Naive B cell (primary cell): ENCODE data around the gene MYLK3. TPM values are rescaled to one million over a fixed set of nuclear protein-coding genes. Genes with fewer than 3 reads are reported as not detected.

Source experiments
- ATAC-seq, 2 donors: fragments of 150-1000 bp; cut with Tn5 transposase; 2 replicates each; pipeline ENCODE4 v1.10.0; 2021; ENCODE audit warnings: low read depth in 2 of 2, mild to moderate bottlenecking in 2 of 2, moderate library complexity in 2 of 2
- DNase-seq: peaks from one replicate; pipeline ENCODE4 v3.0.0; 2022
- H3K27ac Mint-ChIP-seq, 6 donors: one replicate each; pipeline ENCODE4 v1.8.0; 2020 to 2022; ENCODE audit warnings: mild to moderate bottlenecking in 6 of 6, mixed read lengths in 6 of 6, moderate library complexity in 5 of 6, inconsistent platforms in 2 of 6
- H3K27me3 Mint-ChIP-seq, 3 donors: one replicate each; pipeline ENCODE4 v1.8.0; 2021 to 2022; ENCODE audit warnings: mixed read lengths in 3 of 3, mild to moderate bottlenecking in 1 of 3
- H3K36me3 Mint-ChIP-seq, 2 donors: one replicate each; pipeline ENCODE4 v1.8.0; 2020 to 2022; ENCODE audit warnings: mixed read lengths in 2 of 2, inconsistent platforms in 1 of 2, mild to moderate bottlenecking in 1 of 2
- H3K4me1 Mint-ChIP-seq, 3 donors: one replicate each; pipeline ENCODE4 v1.8.0; 2020 to 2022; ENCODE audit warnings: mixed read lengths in 3 of 3, inconsistent platforms in 1 of 3, mild to moderate bottlenecking in 1 of 3, moderate library complexity in 1 of 3
- H3K4me3 Mint-ChIP-seq, 8 donors: one replicate each; pipeline ENCODE4 v1.8.0; 2020 to 2022; ENCODE audit warnings: mild to moderate bottlenecking in 8 of 8, mixed read lengths in 8 of 8, moderate library complexity in 8 of 8, inconsistent platforms in 2 of 8
- H3K9me3 Mint-ChIP-seq, 7 donors: one replicate each; pipeline ENCODE4 v1.8.0; 2020 to 2022; ENCODE audit warnings: mixed read lengths in 7 of 7, mild to moderate bottlenecking in 5 of 7, inconsistent platforms in 2 of 7, moderate library complexity in 1 of 7
- polyA plus RNA-seq, 6 donors: library from polyadenylated mRNA; unstranded; fragments of 300-500 nt; fragmentation: Illumina TruSeq; gene quantifications; one replicate each; pipeline ENCODE4 v1.2.3, GENCODE V29; 2021; ENCODE audit warnings: low read depth in 6 of 6

The MYLK3 gene
- polyA plus RNA-seq, 6 donors from 2014 or later = not detected

DNA sequence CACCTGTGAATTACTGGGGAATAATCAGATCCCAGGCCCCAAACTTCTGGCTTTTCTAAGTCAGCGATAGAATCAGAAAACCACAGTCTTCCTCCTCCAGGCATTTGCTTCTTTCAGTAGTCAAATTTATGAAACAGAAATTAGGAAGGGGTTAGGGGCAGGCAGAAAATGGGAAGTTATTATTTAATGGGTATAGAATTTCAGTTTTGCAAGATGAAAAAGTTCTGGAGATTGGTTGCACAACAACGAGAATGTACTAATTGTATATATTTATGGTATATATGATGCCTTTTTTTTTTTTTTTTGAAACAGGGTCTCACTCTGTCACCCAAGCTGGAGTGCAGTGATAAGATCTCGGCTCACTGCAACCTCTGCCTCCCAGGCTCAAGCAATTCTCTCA is 35.2 kb downstream of the MYLK3 start:
- no peak for DNase-seq
- peaks cover 8 to 24% (median 16%) of the 10 kb centered on the region in 3 donors for H3K4me1 Mint-ChIP-seq
- no peaks in the 10 kb centered on the region for H3K36me3 Mint-ChIP-seq
- ATAC-seq = peak; percentile 38 to 70
- H3K27me3 Mint-ChIP-seq = no peaks in the 10 kb centered on the region
- H3K9me3 Mint-ChIP-seq = no peaks in the 10 kb centered on the region
- peak overlapping the region in 3 of 8 donors; percentile 4 to 60 (median 29) for H3K4me3 Mint-ChIP-seq
- peak overlapping the region in 1 of 6 donors; percentile 14 for H3K27ac Mint-ChIP-seq

DNA sequence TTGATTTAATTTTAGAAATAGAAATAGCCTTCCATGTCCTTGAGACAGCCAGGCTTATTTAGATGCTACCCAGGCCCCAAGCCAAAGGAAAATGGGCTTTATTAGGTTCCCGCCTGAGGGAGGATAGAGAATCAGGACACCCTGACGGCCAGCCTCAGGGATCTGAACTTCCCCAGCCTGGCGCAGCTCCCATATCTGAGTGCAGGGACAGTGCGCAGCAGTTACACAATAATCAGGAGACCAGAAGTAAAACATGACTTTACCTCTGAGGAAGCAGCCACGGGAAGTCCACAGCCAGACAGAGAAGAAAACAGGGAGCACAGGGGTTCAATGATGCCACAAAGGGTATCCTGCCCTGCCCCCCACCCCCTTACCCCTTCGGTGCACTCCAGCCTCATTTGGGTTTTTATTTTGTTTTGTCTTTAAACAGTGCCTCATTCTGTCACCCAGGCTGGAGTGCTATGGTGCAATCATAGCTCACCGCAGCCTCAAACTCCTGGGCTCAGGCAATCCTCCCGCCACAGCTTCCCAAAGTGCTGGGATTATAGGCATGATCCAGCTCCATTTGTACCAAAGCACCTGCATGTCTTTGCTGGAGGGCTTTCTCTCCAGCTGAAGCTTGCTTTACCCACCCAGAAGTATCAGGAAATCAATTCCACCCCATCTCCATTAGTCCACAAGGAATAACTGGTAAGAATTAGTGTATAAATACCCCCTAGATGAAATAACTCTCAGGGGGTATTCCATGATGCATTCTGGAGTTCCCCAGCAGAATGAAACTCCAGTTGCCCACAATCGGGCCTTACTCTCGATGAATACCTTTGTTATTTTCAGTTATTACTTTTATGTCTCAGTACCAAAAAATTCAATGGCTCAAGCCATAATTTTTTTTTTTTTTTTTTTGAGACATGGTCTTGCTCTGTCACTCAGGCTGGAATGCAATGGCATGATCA is 36.8 kb downstream of the MYLK3 start:
- Mint-ChIP-seq H3K36me3 (no peaks in the 10 kb centered on the region), H3K9me3 (no peaks in the 10 kb centered on the region), H3K27me3 (no peaks in the 10 kb centered on the region), H3K4me1 (peaks cover 8 to 24% (median 16%) of the 10 kb centered on the region in 3 donors), H3K4me3 (peak overlapping the region in 1 of 8 donors; percentile 17), H3K27ac (no peak overlapping the region)
- no peak for ATAC-seq
- no peak for DNase-seq

DNA sequence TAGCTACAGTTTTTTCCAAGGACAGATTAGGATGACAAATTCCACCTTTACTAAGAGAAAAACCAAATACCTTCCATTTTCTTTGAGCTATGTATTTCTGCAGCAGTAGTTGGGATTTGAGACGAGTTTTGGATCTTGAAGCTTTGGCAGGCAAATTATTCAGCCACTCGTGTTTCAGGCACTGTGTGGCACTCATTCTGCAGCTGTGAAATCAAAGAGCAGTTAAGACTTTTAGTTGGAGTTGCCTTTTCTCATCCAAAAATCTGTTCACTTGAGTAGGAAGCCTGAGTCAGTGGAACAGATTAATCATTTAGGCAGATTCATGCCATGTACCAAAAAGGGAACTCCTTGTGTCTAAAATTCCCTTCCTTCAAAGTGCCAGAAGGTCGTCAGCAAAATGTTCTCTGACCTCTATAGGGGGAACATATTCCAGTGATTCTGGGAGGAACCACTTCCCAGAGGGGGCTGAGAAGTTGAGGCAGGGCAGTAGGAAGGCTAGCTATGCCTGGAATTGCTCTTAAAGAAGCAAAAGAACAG is 38.6 kb downstream of the MYLK3 start:
- no peak overlapping the region for H3K27ac Mint-ChIP-seq
- no peaks in the 10 kb centered on the region for H3K27me3 Mint-ChIP-seq
- peaks cover 8 to 18% (median 16%) of the 10 kb centered on the region in 3 donors for H3K4me1 Mint-ChIP-seq
- DNase-seq (no peak), ATAC-seq (no peak)
- no peak overlapping the region for H3K4me3 Mint-ChIP-seq
- no peaks in the 10 kb centered on the region for H3K9me3 Mint-ChIP-seq
- no peaks in the 10 kb centered on the region for H3K36me3 Mint-ChIP-seq

DNA sequence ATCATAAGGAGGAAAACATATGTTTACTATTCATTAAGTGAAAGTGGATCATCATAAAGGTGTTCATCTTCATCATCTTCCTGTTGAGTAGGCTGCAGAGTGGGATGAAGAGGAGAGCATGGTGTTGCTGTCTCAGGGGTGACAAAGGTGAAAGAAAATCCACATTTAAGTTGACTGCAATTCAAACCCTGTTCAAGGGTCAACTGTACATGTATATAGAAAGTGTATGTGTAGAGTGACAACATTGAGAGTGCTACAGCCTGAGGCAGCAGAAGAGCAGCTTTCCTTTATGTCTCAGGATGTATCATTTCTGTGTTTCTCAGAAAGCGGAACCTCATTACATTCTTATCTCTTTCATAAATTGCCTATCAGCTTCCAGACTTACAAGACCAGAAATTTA is 41.5 kb downstream of the MYLK3 start:
- ATAC-seq = no peak
- no peaks in the 10 kb centered on the region for H3K36me3 Mint-ChIP-seq

DNA sequence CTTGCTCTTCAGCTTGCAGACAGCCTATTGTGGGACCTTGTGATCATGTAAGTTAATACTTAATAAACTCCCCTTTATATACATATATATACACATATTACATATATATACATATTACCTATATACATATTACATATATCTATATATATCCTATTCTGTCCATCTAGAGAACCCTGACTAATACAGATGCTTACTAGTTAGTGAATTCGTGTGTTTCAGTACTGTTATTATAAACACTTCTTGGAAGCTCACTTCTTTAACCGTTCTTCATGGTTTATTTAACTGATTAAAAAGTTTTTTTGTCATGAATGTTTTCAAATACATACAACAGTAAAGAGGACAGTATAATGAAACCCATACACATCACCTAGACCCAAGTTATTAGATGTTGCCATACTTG is 46.1 kb downstream of the MYLK3 start:
- H3K27me3 Mint-ChIP-seq = no peaks in the 10 kb centered on the region
- ATAC-seq (no peak), DNase-seq (no peak)
- no peak overlapping the region for H3K4me3 Mint-ChIP-seq
- no peaks in the 10 kb centered on the region for H3K9me3 Mint-ChIP-seq
- H3K27ac Mint-ChIP-seq = no peak overlapping the region
- peaks cover 0 to 4% of the 10 kb centered on the region in 2 donors for H3K36me3 Mint-ChIP-seq
- no peaks in the 10 kb centered on the region for H3K4me1 Mint-ChIP-seq

More for the DNA sequence above, 41.5 kb downstream of the MYLK3 start:
- H3K27me3 Mint-ChIP-seq = no peaks in the 10 kb centered on the region
- no peaks in the 10 kb centered on the region for H3K9me3 Mint-ChIP-seq
- H3K4me1 Mint-ChIP-seq = no peaks in the 10 kb centered on the region
- H3K4me3 Mint-ChIP-seq = no peak overlapping the region
- H3K27ac Mint-ChIP-seq = no peak overlapping the region
- DNase-seq = no peak

DNA sequence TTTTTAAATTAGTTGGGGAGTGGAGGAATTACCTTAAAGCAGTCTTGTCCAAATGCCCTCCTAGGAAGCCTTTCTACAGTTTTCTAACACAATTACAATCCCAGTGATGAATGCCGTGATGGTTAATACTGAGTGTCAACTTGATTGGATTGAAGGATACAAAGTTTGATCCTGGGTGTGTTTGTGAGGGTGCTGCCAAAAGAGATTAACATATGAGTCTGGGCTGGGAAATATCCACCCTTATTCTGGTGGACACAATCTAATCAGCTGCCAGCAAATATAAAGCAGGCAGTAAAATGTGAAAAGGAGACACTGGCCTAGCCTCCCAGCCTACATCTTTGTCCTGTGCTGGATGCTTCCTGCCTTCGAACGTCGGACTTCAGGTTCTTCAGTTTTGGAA is 46.5 kb downstream of the MYLK3 start:
- H3K27ac Mint-ChIP-seq = no peak overlapping the region
- ATAC-seq (no peak), DNase-seq (no peak)
- H3K36me3 Mint-ChIP-seq = peaks cover 0 to 5% of the 10 kb centered on the region in 2 donors
- H3K27me3 Mint-ChIP-seq = no peaks in the 10 kb centered on the region
- no peaks in the 10 kb centered on the region for H3K4me1 Mint-ChIP-seq
- no peak overlapping the region for H3K4me3 Mint-ChIP-seq
- H3K9me3 Mint-ChIP-seq = no peaks in the 10 kb centered on the region

DNA sequence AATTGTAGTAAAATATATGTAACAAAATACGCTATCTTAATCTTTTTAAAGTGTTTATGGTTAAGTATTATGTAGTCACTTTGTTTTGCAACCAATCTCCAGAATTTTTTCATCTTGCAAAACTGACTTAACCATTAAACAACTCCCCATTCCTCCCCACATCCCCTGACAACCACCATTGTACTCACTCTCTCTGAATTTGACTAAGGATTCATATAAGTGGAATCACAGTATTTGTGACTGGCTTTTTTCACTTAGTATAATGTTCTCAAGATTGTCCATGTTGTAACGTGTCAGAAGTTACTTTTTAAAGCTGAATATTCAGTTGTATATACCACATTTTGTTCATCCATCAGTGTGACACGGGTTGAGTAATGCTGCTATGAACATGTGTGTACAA is 48.1 kb downstream of the MYLK3 start:
- no peaks in the 10 kb centered on the region for H3K27me3 Mint-ChIP-seq
- H3K9me3 Mint-ChIP-seq = no peaks in the 10 kb centered on the region
- no peak overlapping the region for H3K4me3 Mint-ChIP-seq
- peaks cover 0 to 10% of the 10 kb centered on the region in 2 donors for H3K36me3 Mint-ChIP-seq
- no peaks in the 10 kb centered on the region for H3K4me1 Mint-ChIP-seq
- no peak overlapping the region for H3K27ac Mint-ChIP-seq
- ATAC-seq (no peak), DNase-seq (no peak)

DNA sequence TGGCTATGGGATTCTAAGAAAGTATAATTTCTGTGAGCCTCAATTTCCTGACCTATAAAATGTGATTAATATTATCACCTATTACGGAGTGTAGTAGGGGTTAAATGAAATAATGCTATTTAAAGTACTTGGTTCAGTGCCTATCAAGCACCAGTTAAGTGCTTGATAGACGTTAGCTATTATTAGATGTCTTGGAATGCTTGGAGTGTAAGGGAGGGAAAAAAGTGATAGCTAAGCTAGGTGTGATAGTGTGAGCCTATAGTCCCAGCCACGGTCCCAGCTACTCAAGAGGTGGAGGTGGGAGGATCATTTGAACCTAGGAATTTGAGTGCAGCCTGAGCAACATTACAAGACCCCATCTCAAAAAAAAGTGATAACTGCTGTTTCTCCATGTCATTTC is 51.2 kb downstream of the MYLK3 start:
- no peaks in the 10 kb centered on the region for H3K27me3 Mint-ChIP-seq
- H3K4me3 Mint-ChIP-seq = no peak overlapping the region
- DNase-seq (no peak), ATAC-seq (no peak)
- H3K4me1 Mint-ChIP-seq = peaks cover 4 to 6% (median 5%) of the 10 kb centered on the region in 3 donors
- H3K9me3 Mint-ChIP-seq = no peaks in the 10 kb centered on the region
- peaks cover 0 to 10% of the 10 kb centered on the region in 2 donors for H3K36me3 Mint-ChIP-seq
- peak overlapping the region in 1 of 6 donors; percentile 20 for H3K27ac Mint-ChIP-seq

DNA sequence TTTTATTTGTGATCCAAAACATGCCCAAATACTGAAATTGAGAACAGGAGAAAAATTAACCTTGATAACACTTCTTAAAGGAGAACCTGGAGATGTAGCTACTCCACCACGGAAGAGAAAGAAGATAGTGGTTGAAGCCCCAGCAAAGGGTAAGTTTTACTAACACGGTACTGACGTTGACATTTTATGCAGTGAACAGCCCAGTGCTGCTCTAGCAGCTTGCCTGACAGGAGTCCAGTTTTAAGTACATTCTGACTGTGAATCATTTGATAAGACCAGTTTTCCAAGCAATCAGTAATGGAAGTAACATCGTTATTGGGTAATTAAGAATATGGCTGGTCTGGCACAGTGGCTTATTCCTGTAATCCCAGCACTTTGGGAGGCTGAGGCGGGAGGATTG is 52.2 kb downstream of the MYLK3 start:
- Mint-ChIP-seq H3K9me3 (no peaks in the 10 kb centered on the region), H3K4me3 (no peak overlapping the region), H3K27ac (no peak overlapping the region), H3K27me3 (no peaks in the 10 kb centered on the region), H3K36me3 (peaks cover 0 to 10% of the 10 kb centered on the region in 2 donors), H3K4me1 (peaks cover 5 to 15% (median 15%) of the 10 kb centered on the region in 3 donors)
- no peak for ATAC-seq
- DNase-seq = no peak

DNA sequence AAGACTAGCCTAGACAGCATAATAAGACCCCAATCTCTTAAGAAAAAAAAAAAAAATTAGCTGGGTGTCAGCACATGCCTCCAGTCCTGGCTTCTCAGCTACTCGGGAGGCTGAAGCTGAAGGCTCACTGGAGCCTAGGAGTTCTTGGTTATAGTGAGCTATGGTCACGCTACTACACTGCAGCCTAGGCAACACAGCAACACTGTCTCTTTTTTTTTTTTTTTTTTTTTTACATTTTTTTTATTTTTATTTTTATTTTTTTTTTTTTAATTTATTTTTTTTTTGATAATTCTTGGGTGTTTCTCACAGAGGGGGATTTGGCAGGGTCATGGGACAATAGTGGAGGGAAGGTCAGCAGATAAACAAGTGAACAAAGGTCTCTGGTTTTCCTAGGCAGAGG is 54.5 kb downstream of the MYLK3 start:
- H3K27me3 Mint-ChIP-seq = no peaks in the 10 kb centered on the region
- peaks cover 0 to 10% of the 10 kb centered on the region in 2 donors for H3K36me3 Mint-ChIP-seq
- ATAC-seq = no peak
- DNase-seq = no peak
- H3K9me3 Mint-ChIP-seq = no peaks in the 10 kb centered on the region
- H3K27ac Mint-ChIP-seq = peak overlapping the region in 1 of 6 donors; percentile 76
- peaks cover 5 to 18% (median 15%) of the 10 kb centered on the region in 3 donors for H3K4me1 Mint-ChIP-seq
- H3K4me3 Mint-ChIP-seq = no peak overlapping the region

DNA sequence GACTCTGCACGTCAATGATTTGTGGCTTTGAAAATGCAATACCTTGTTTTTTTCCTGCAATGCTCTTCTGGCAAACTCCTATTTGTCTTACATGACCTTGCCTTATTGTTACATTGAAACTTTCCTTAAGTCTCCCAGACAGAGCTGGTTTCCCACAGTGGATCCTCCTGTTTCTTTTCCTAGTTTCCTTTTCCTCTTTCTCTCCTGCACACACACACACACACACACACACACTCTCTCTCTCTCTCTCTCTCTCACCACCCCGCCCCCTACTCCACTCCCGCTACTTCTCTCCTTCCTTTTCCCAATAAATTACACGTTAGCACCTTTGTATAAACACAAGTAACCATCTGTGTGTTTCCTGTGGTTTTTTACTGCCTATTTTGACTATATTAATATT is 56.4 kb downstream of the MYLK3 start:
- Mint-ChIP-seq H3K4me1 (peaks cover 21 to 35% (median 31%) of the 10 kb centered on the region in 3 donors), H3K4me3 (peak overlapping the region in 6 of 8 donors; percentile 47 to 88 (median 68)), H3K36me3 (peaks cover 0 to 4% of the 10 kb centered on the region in 2 donors), H3K9me3 (no peaks in the 10 kb centered on the region), H3K27ac (peak overlapping the region in 4 of 6 donors; percentile 12 to 97 (median 86)), H3K27me3 (no peaks in the 10 kb centered on the region)
- DNase-seq (no peak), ATAC-seq (no peak)

DNA sequence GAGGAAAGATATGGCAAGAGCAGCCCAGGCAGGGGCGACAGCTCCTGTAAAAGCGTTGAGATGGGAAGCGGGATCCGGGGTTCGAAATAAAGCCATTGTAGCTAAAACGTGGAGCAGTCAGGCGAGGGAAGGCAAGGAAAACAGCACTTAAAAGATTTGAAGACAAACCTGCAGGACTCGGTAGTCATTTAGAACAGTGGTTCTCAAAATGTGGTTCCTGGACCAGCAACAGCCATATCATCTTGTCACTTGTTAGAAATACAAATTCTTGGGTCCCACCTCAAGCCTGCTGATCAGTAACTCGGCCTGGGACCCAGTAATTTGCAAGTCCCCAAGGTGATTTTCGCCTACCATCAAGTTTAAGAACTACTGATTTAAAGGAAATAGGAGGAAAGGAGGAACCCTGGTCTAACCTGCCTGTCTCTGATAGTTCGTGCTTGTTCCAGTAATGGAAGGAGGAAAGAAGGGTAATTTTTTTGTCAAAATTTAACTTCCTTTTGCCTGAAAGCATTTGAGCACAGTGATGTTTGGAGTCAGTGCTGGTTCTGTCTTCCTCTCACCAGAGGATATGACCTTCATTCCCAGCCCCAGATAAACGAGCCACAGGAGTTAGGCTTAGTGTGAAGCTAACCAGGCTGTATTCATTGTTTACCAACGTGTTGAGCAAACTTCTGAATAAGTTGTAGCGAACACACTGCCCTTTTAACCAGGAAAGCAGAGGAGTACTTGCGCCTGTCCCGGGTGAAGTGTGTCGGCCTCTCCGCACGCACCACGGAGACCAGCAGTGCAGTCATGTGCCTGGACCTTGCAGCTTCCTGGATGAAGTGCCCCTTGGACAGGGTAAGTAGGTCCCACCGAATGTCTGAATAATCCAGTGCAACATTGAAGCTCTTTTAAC is 57.6 kb downstream of the MYLK3 start:
- no peaks in the 10 kb centered on the region for H3K27me3 Mint-ChIP-seq
- DNase-seq (no peak), ATAC-seq (no peak)
- H3K9me3 Mint-ChIP-seq = no peaks in the 10 kb centered on the region
- peak overlapping the region in 3 of 8 donors; percentile 67 to 88 (median 82) for H3K4me3 Mint-ChIP-seq
- H3K27ac Mint-ChIP-seq = no peak overlapping the region
- peaks cover 29 to 41% (median 39%) of the 10 kb centered on the region in 3 donors for H3K4me1 Mint-ChIP-seq
- H3K36me3 Mint-ChIP-seq = no peaks in the 10 kb centered on the region
